NCI-H146 (cell line): Measurements from ENCODE around the gene SLC23A2.
"Not testable (repeated sequence)": the region's sequence is repeated elsewhere in the genome, so short reads cannot be mapped to it uniquely, and the experiment has no call there.

ENCODE experiments used
- DNase-seq: peaks from one replicate; lab custom pipeline; 2025; lab: John Stamatoyannopoulos, UW

SLC23A2 gene

DNA sequence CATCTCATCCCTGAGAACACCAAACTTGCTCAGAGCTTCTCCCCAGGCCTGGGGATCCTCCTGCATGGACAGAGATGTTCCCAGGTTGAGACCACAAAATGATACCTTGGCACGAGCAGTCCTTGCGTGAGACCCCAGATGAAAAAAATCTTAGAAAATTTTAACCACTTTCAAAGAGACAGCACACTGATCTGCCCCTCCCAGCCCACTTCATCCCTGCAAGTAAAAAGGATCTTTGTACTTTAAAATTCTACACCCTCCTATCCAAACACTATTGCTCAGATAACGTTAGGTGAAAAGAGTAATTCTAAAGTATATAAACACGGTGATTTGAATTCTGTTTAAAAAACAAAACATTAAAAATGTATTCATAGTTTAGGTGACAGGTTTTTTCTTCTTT is 98.5 kb downstream of the SLC23A2 start:
- no peak for DNase-seq

DNA sequence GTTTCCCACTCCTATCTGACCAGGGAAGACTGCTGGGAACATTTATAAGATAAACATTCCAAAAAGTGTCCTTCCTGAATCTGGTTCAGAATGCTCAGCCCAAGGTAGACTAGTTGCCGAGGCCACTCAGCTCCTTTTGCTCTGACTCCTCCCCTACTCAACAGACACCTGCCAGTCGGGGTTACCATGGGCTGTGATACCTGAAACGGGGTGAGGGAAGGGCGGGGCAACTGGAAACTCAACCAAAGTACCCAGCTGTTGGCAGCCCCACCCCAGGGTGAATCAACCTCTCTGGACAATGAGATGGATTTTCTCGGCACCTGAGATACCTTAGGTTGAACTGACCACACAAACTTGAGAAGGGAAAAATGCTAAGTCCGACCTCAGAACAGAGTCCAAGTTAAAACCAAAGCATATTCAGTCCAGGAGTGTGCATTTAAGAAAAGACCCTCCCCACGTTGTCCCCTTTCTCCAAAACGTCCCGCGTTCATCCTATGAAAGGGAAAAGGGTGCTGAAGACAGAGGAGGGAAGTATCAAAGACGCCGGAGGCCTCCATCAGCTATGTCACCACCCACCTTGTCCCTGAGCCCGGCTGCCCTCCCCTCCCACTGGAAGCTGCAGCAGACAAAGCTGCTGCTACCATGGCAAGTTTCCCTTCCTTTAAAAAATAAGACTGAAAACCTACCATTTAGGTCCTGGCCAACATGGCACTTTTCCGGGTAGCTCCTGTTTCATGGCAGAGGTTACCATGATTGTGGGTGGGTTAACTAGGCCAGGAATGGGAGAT is 100.1 kb downstream of the SLC23A2 start:
- DNase-seq = no peak

DNA sequence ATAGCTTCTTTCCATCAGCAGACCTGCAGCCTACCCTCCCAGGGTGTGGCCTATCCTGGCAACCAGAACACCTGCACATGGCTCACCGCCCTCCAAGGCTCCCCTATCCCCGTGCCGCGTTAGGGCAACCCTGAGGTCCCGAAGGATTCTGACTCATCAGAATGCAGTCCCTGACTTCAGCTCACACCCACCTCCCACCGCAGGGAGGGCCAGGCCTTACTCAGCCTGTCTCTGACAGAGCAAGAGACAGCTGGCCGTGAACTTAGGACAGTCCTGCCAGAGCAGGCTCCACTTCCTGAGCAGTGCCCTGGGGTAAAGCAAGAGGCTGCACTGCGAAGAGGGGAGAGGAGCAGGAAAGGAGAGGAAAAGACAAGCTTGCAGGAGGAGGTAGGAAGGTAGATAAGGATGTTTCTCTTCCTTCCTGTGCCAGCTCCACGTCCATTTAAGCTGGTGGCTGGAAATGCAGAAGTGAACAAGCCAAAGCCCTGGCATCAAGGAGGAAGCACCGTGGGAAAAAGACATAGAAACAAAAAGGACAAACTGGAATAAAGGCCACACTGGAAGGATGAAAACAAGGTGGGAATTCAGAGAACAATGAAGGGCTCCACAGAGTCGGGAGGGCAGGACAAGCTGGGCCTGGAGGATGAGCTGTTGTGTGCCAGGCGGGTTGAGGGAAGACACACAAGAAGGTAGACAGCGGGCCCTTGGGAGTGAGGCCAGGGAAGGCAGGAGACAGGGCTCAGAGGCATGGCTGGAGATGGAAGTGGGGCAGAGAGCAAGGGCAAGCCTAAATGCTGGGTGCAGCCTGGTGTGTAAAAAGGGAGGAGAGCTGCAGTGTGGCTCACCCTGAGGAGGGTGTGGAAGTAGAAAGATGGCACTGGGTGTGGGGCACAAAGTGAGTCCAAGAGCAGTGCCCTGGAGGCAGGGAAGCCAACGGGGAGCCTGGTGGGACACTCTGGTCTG is 102.7 kb downstream of the SLC23A2 start:
- DNase-seq = no peak

DNA sequence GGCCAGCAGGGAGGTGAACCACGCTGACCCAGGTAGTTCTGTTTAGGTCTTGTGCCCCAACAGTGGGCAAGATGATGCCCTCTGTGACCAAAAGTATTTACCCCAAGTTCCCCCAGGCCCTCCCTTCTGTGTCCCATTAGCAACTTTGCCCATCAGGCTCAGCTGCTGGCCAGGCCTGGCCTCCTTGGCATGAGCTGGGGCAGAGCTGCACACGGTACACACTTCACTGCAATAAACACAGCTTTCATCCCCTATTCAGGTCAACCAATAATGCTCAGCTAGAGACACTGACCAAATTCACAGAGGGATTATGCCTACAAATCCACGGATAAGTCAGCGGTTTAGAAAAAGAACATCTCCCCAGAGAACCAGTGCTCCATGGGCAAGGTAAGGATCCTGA is 103.7 kb downstream of the SLC23A2 start:
- DNase-seq = no peak

DNA sequence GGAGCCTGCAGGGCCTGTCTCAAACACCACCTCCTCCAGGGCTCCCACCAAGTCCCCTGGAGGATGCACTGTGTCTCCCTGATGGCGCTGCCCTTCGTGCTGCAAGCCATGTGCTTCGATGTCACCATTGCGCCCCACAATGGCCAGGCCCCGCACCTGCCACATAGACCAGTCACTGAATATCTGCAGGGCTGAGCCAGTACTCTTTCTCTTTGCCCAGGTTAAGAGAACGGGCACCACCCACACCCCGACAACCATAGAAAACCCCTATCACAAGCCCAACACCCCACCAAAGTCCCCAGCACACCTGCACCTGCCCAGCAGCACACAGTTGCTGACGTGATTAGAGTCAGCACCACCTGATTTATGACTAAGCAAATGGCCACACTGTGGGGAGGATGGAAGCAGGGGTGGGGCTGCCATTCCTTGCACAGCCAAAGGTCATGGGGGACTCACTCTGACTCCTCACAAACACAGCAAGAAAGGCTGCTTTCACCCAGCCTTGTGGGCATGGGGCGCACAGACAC is 104.3 kb downstream of the SLC23A2 start:
- peak; percentile 36 for DNase-seq

DNA sequence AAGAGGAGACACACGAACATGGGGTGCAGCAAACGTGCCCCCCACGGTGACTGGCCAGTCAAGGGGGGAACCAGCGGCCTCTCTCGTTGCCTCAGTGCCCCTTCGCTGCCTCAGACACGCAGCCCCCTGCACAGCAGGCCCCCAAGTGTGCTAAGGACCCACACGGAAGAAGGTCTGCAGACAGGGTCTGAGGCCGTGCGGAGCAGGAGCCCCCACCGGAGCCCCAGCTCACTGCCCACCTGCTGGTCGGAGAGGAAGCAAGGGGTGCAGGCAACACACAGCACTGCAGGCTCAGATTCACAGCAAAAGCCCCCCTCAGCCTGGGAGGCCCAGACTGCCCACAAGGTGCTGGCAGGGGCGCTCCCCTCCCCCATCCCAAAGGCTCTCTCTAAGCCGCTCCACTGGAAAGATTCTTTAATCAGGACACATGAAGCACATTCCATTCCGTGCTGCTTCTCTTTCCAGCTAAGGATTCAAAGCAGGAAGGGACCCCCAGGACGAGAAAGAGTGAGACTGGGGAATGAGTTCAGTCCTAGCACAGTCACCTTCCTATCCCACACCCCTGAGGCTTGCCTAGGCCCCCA is 105.1 kb downstream of the SLC23A2 start:
- no peak for DNase-seq

DNA sequence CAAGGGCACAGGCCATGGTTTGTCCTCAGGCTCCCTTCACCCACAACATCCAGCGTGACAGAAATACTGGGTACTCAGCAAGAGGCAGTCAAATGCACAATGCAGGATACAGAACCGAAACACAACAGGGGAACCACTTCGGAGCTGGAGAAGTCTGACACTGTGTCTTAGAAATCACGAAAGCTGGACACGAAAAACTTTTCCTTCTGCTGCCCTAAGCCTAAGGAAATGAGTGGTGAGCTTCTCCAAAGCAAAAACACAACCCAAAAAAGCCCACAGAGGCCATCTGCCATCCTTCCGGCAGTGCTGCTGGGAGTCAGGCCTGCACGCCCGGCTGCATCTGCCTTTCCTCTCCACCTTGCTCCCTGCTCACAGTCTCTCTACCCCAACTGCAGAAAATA is 106.3 kb downstream of the SLC23A2 start:
- no peak for DNase-seq

DNA sequence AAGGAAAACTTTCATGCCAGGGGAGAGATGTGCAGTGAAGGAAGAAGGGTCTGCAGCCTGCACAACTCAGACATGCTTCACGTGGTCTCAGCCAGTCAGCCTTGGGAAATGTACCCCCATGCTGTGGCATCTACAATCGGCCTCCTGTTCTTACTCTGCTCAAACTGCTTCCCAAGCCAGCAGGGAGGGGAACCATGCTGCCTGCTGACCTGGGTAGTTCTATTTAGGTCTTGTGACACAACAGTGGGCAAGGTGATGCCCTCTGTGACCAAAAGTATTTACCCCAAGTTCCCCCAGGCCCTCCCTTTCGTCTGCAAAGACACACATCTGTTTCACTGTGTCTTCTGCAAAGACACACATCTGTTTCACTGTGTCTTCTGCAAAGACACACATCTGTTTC is 106.9 kb downstream of the SLC23A2 start:
- DNase-seq = no peak

DNA sequence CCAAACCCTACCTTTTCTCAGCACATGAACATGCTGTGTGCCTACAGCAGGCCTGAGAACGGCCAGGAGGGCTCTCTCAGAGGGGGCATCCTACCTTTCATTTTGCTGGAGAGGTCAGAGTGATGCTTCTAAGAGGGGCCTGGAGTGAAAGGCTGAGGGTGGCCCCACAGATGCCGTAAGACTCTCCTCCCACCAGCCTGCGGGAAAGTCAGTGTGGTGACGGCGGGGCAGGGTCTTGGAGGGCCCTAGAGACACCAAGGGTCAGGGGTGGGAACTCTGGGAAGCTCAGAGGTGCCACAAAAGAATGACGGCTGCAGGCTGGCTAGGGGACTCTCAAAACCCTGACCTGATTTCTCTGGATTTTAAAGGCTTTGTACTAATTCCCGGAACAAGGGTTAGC is 107.6 kb downstream of the SLC23A2 start:
- DNase-seq = no peak

DNA sequence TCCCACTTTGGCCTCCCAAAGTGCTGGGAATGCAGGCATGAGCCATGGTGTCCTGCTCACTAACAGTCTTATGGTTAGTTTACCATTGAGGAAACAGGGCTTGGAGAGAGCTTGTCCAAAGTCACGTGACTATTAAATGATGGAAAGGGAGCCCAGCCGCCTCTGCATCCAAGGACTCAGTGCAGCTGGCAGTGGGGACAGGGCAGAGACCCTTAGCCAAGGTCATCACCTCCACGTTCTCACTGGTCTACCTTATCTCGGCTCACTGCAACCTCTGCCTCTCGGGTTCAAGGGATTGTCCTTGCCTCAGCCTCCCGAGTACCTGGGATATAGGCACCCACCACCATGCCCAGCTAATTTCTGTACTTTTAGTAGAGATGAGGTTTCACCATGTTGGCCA is 109.3 kb downstream of the SLC23A2 start:
- no peak for DNase-seq

DNA sequence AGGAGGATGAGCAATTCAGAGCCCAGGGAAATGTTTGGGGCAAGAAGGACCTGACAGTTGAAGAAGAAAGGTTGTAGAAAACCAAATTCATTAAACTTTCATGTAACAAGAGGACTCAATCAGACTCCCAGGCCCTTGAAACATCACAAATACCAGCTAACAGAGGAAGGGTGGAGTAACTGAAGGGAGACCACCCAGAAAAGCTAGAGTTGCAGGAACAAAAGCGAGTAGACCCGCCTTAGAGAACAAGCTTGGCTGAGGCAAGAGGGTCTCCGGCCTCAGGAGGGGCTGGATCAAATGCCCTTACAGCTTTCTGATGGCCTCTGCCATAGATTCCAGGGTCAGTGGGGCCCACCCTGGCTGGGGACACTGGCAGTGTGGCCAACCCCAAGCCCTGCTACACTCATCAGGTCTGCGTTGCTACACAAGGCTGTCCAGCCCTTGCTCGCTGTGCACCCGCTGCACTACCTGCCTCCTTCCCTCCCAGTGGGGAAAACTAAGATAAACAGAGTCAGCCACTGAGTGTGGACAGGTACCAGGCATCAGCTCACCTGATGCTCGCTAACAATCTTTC is 110.0 kb downstream of the SLC23A2 start:
- DNase-seq = no peak

DNA sequence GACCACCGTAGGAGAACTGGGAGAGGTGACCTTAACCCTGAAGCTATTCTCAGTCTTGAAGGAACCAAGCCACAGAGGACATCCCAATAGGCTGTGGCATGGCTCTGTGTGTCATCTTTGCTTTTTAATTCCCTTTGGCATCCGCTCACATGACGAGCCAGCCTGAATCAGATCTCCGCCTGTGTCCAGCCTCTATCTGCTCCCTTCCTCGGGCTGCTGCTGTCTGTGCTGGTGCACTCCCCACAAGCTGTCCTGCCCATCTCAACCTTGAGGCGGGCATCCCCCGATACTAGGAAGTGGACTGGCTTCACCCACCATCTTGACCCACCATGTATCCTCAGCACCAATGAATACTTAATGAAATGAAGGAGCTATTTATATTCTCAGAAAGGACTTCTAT is 111.9 kb downstream of the SLC23A2 start:
- DNase-seq = no peak

DNA sequence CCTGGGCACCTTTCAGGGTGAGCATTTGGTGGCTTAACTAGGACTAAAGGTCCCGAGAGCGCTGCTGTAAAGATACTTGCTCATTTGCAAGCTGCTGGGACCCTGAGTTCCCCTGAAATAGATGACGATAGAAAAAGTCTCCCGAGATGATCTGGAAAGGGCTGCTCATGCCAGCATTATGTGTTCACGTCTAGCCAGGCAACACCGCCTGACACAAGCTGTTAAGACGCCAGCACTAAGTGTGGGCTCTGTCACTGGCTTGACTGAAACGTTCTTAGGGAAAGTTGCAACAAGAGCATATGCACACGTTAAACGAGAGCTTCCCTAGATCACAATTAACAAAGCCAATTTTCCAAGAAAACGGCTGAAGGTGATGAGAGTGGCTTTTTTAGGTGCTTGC is 113.7 kb downstream of the SLC23A2 start:
- DNase-seq = no peak

DNA sequence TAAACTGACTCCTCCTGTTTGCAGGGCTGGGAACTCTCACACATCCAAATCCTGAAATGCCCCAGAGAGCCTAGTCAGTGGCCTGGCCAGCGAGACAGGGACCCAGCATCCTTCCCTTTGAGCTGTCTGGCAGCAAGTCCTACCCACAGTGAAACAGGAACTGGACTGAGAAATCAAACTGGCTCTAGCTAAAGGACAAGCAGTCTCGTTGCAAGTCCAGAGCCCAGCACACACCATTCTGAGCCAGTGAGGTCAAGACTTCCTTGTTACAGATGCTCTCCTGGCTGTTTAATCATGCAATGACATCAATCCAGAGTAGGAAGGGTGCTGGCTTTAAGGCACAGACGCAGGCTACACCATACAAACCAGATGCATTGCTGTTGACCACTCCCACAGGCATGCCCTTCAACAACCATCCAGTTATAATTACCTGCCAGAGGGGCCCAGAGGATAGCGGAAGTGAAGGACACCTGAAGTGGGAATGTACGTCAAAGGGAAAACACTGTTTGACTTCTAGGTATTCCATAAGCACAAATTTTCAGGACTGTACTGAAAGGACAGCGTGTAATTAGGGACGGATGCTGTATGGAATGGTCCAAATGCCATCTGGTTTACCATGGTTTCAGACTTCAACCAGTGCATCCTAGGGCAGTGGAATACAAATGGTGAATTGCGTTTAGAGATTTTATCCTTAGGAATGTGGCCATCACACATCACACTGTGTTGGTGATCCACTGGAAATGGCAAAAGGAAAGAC is 114.4 kb downstream of the SLC23A2 start:
- no peak for DNase-seq

DNA sequence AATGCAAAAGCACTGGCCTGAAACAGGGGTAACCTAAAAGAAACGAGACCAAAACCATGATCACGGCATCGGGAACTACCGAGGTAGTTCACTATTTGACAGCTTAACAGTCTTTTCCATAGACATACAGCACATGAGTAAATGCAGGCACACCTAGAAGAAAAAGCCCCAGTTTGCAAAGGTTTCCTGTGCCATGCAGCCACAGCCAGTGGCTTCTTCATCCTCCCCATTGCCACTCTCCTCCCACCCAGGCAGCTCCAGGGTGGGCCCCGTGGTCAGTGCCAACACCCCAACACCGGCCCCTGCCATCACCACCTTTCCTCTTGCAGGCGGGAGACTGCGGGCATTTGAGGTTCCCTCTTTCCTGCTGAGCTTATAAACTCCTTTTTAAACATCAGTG is 115.4 kb downstream of the SLC23A2 start:
- no peak for DNase-seq

DNA sequence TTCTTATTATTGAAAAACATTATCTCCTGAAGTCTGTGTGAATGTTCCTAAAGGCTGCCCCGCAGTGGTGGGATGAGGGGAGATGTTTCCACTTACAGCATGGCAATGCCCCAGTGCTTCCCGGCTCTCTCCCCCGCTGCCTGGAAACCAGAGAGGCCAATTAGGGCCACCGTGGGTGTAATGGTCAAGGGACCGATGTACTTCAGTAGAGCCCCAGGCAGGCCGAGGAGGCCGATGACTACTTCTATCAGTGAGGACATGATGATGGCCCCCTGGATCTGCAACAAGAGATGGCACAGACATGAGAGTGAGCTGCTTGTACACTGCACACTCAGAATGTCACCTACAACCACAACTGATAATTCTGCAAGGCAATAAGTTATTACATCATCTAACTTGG is 117.8 kb downstream of the SLC23A2 start:
- DNase-seq = no peak

DNA sequence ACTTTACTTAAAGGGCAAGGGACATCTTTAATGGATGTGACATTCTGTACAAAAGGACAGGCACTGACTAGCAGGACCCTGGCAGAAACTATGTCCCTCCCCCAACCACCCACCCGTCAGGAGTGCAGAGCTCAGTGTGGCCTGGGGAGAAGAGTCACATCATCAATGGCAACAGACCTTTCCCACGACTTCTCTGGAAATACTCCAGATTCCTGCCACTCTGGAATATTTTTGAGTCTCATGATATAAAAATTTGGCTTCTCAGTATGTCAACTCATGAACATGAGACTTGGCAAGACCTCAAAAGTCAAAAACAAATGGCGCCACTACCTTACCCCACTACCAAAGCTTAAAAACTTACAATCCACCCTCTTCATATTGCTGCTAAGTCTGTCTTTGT is 118.3 kb downstream of the SLC23A2 start:
- DNase-seq = no peak

DNA sequence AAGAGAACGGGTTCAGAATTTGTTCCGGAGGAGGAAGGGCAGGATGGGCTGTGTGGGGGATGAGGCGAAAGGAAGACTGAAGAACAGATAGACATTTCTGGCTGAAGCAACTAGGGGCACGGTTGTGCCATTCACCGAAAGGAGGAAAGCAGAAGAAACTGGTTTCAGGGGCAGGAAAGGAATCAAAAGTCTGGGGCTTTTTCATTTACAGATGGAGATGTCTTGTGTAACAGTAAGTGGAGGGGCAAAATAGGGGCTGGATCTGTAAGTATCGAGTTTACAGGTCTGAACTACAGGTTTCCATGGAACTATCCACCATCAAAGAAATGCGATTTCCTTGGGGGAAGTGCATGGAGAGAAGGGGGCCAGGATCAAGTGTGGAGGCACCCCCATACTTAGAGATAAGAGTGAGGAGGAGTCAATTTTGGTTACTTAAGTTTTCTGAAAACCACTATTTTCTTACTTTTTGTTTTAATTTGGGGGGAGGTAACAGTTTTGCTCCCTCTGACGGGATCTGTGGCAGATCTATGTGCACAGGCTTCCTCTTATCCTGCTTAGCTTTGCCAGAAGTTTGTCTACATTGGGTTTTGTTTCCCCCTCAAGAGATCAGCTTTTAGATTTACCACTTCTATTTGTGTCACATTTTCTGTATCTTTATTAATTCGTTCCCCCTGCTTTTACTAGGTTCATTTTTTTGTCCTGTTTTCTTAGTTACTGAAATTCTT is 120.1 kb downstream of the SLC23A2 start:
- no peak for DNase-seq

DNA sequence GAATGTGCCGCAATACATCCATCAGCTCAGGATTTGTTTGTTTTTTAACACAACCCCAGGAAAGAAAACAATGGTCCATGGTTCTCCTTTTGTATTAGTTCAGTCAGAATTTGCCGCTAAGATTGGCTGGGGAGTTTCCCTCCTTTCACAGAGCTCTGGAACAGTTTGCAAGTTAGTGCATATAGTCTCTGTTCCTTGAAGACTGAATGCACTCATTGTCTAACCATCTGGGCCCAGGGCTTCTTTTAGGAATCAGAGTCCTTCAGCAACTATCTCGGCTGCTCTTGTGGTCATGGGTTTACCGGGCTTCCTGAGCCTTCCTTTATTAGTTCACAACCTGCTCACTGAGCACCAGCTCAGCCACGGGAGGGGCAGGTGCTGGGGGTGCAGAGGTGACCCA is 121.3 kb downstream of the SLC23A2 start:
- no peak for DNase-seq

DNA sequence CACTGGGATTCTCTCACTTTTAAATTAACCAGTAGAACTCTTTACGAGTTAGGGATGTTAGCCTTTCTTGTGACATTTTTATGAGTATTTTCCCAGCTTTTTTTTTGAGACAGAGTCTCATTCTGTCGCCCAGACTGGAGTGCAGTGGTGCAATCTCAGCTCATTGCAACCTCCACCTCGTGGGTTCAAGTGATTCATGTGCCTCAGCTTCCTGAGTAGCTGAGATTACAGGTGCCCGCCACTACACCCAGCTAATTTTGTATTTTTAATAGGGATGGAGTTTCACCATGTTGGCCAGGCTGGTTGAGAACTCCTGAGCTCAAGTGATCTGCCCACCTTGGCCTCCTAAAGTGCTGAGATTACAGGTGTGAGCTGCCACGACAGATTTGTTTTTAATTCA is 123.2 kb downstream of the SLC23A2 start:
- DNase-seq = not testable (repeated sequence)

DNA sequence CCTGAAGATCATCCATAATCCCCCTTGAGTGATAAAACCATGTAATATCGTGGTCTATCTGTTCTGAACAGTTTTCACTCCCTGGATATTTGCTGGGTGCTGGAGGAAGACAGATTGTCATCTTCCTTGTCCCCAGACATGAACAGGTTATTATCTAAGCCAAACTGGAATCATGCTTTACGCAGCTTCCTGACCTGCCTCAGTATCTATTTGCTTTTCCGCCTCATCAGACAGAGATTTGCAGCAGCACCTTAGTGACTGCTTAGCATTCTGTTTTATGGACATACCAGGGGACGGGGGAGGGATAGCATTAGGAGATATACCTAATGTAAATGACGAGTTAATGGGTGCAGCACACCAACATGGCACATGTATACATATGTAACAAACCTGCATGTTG is 124.6 kb downstream of the SLC23A2 start:
- peak; percentile 30 for DNase-seq
